Measurements from ENCODE around the gene VAMP3.
"Not testable (repeated sequence)": the region's sequence is repeated elsewhere in the genome, so short reads cannot be mapped to it uniquely, and the experiment has no call there.

VAMP3 gene

GRCh38 chr1:7781501-7781900 lies 10.4 kb downstream of the VAMP3 start:
- peak overlapping the region; percentile 67 for H3K27ac ChIP-seq (ENCODE audit: low read depth, low read length)
- H3K4me3 ChIP-seq (ENCODE audit: low read depth in 1 of 5, low read length in 5 of 5) = no peak overlapping the region
- H3K36me3 ChIP-seq (ENCODE audit: control insufficient read depth in 5 of 5, insufficient read depth in 5 of 5, low read length in 5 of 5) = peaks cover 22 to 55% (median 46%) of the 10 kb centered on the region in 5 donors

DNA sequence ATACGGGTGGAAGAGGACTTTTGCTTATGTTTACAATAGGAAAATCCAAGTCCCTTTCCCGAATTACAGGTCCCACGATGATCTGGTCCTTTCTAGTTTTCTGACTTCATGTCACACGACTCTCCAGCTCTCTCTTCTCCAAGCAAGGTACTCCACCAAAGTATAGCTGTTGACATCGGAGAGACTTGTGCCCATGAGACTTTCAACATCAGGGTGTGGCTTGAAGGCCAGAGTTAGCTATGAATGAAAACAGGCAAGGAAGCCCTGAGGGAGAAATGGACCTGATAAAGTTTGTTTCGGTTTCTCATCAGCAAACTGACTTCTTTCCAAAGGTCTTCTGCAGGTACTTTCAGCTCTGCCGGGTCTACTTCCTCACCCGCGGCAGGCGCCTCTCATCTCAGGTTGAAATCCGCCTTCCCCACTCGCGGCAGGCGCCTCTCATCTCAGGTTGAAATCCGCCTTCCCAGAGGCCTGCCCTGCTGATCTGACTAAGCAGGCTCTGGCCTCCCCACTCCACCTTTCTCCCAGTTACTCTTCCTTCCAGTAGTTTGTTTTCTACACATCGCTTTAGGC lies 10.9 kb downstream of the VAMP3 start:
- Histone ChIP-seq H3K27ac (ENCODE audit: low read depth, low read length) (peak overlapping the region; percentile 67), H3K4me1 (ENCODE audit: control insufficient read depth in 5 of 5, insufficient read depth in 5 of 5, low read length in 5 of 5) (peaks cover 3 to 38% (median 36%) of the 10 kb centered on the region in 5 donors), H3K9ac (ENCODE audit: low read length in 5 of 5) (no peak overlapping the region), H3K36me3 (ENCODE audit: control insufficient read depth in 5 of 5, insufficient read depth in 5 of 5, low read length in 5 of 5) (peaks cover 28 to 55% (median 48%) of the 10 kb centered on the region in 5 donors), H3K27me3 (ENCODE audit: control insufficient read depth in 5 of 5, insufficient read depth in 4 of 5, low read length in 5 of 5) (no peaks in the 10 kb centered on the region), H3K4me3 (ENCODE audit: low read depth in 1 of 5, low read length in 5 of 5) (no peak overlapping the region), H3K9me3 (ENCODE audit: control insufficient read depth in 5 of 5, low read length in 5 of 5) (no peaks in the 10 kb centered on the region)

More at GRCh38 chr1:7781501-7781900, 10.4 kb downstream of the VAMP3 start:
- Histone ChIP-seq H3K4me1 (ENCODE audit: control insufficient read depth in 5 of 5, insufficient read depth in 5 of 5, low read length in 5 of 5) (peaks cover 3 to 34% (median 31%) of the 10 kb centered on the region in 5 donors), H3K9ac (ENCODE audit: low read length in 5 of 5) (no peak overlapping the region), H3K27me3 (ENCODE audit: control insufficient read depth in 5 of 5, insufficient read depth in 4 of 5, low read length in 5 of 5) (no peaks in the 10 kb centered on the region), H3K9me3 (ENCODE audit: control insufficient read depth in 5 of 5, low read length in 5 of 5) (no peaks in the 10 kb centered on the region)

DNA sequence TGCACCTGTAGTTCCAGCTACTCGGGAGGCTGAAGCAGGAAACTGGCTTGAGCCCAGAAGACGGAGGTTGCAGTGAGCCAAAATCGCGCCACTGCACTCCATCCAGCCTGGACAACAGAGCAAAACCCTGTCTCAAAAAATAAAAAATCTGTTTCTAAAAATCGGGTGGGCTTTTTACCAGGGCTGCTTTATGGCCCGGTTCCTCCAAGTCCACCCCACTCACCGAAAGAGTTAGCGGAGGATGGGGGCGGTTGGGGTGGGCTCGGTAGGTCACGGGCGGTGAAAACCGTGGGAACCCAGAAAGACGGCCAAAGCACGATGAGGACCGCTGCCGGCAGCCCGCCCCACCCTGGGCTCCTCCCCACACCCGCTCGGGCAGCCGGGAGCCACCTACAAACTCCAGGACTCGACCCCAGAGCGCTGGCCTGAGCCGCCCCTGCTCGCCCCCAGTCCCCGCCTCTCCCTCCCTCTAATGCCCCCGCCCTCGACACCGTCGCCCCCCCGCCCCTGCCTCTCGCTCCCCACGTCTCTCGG lies 12.1 kb downstream of the VAMP3 start:
- Histone ChIP-seq H3K27me3 (ENCODE audit: control insufficient read depth in 5 of 5, insufficient read depth in 4 of 5, low read length in 5 of 5) (no peaks in the 10 kb centered on the region), H3K36me3 (ENCODE audit: control insufficient read depth in 5 of 5, insufficient read depth in 5 of 5, low read length in 5 of 5) (peaks cover 29 to 54% (median 44%) of the 10 kb centered on the region in 5 donors), H3K4me1 (ENCODE audit: control insufficient read depth in 5 of 5, insufficient read depth in 5 of 5, low read length in 5 of 5) (peaks cover 3 to 46% (median 40%) of the 10 kb centered on the region in 5 donors), H3K9me3 (ENCODE audit: control insufficient read depth in 5 of 5, low read length in 5 of 5) (no peaks in the 10 kb centered on the region), H3K4me3 (ENCODE audit: low read depth in 1 of 5, low read length in 5 of 5) (peak overlapping the region; percentile 36 to 69 (median 63)), H3K9ac (ENCODE audit: low read length in 5 of 5) (peak overlapping the region in 2 of 5 donors; percentile 55 to 73), H3K27ac (ENCODE audit: low read depth, low read length) (peak overlapping the region; percentile 67)

- no peaks in the 10 kb centered on the region for H3K27me3 ChIP-seq (ENCODE audit: control insufficient read depth in 5 of 5, insufficient read depth in 4 of 5, low read length in 5 of 5)
- peaks cover 31 to 50% (median 42%) of the 10 kb centered on the region in 5 donors for H3K36me3 ChIP-seq (ENCODE audit: control insufficient read depth in 5 of 5, insufficient read depth in 5 of 5, low read length in 5 of 5)
- peaks cover 3 to 47% (median 40%) of the 10 kb centered on the region in 5 donors for H3K4me1 ChIP-seq (ENCODE audit: control insufficient read depth in 5 of 5, insufficient read depth in 5 of 5, low read length in 5 of 5)
- H3K9ac ChIP-seq (ENCODE audit: low read length in 5 of 5) = peak within 1 kb of the TSS in 4 of 5 donors; percentile 58 to 83 (median 73)
- peak within 1 kb of the TSS; percentile 67 for H3K27ac ChIP-seq (ENCODE audit: low read depth, low read length)
- peak within 1 kb of the TSS; percentile 72 to 85 (median 80) for H3K4me3 ChIP-seq (ENCODE audit: low read depth in 1 of 5, low read length in 5 of 5)
- no peaks in the 10 kb centered on the region for H3K9me3 ChIP-seq (ENCODE audit: control insufficient read depth in 5 of 5, low read length in 5 of 5)
These were observed 12.9 kb downstream of the VAMP3 start, which contains the start of gene PER3 for GRCh38 chr1:7783826-7784491. Gene PER3 (plus strand): TSS chr1:7784291. CDS start chr1:7784878, 587 bp downstream.

- peak overlapping the region; percentile 50 for H3K27ac ChIP-seq (ENCODE audit: low read depth, low read length)
- peaks cover 32 to 50% (median 42%) of the 10 kb centered on the region in 5 donors for H3K36me3 ChIP-seq (ENCODE audit: control insufficient read depth in 5 of 5, insufficient read depth in 5 of 5, low read length in 5 of 5)
- H3K9ac ChIP-seq (ENCODE audit: low read length in 5 of 5) = peak overlapping the region in 4 of 5 donors; percentile 58 to 83 (median 73)
- H3K9me3 ChIP-seq (ENCODE audit: control insufficient read depth in 5 of 5, low read length in 5 of 5) = no peaks in the 10 kb centered on the region
- peaks cover 3 to 51% (median 40%) of the 10 kb centered on the region in 5 donors for H3K4me1 ChIP-seq (ENCODE audit: control insufficient read depth in 5 of 5, insufficient read depth in 5 of 5, low read length in 5 of 5)
- no peaks in the 10 kb centered on the region for H3K27me3 ChIP-seq (ENCODE audit: control insufficient read depth in 5 of 5, insufficient read depth in 4 of 5, low read length in 5 of 5)
- H3K4me3 ChIP-seq (ENCODE audit: low read depth in 1 of 5, low read length in 5 of 5) = peak overlapping the region; percentile 72 to 85 (median 80)
These were observed 13.5 kb downstream of the VAMP3 start for GRCh38 chr1:7784492-7785071.

- no peaks in the 10 kb centered on the region for H3K27me3 ChIP-seq (ENCODE audit: control insufficient read depth in 5 of 5, insufficient read depth in 4 of 5, low read length in 5 of 5)
- H3K9me3 ChIP-seq (ENCODE audit: control insufficient read depth in 5 of 5, low read length in 5 of 5) = no peaks in the 10 kb centered on the region
- H3K4me1 ChIP-seq (ENCODE audit: control insufficient read depth in 5 of 5, insufficient read depth in 5 of 5, low read length in 5 of 5) = peaks cover 3 to 51% (median 40%) of the 10 kb centered on the region in 5 donors
- H3K9ac ChIP-seq (ENCODE audit: low read length in 5 of 5) = peak overlapping the region in 4 of 5 donors; percentile 58 to 83 (median 73)
- H3K4me3 ChIP-seq (ENCODE audit: low read depth in 1 of 5, low read length in 5 of 5) = peak overlapping the region; percentile 72 to 85 (median 80)
- H3K36me3 ChIP-seq (ENCODE audit: control insufficient read depth in 5 of 5, insufficient read depth in 5 of 5, low read length in 5 of 5) = peaks cover 33 to 50% (median 45%) of the 10 kb centered on the region in 5 donors
- H3K27ac ChIP-seq (ENCODE audit: low read depth, low read length) = peak overlapping the region; percentile 50
These were observed 14.0 kb downstream of the VAMP3 start for GRCh38 chr1:7785108-7785507.

DNA sequence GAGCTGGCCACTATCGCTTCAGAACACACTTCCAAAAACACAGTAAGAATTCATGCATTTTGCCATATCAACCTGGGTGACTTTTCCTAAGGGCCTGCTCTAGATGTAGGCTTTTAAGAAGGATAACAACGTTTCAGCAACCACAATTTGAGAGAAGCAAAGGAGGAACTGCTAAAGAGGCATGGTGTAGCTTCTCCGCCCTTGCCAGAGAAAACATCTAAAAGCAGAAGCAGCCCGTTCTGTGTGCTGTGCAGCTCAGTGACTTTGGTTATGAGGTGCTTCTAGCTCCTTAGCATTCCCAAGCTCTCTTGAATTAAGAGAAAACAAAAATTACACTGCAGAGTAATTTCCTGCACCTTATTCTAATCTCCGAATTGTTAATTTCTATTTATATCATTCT lies 15.7 kb downstream of the VAMP3 start:
- Histone ChIP-seq H3K27me3 (ENCODE audit: control insufficient read depth in 5 of 5, insufficient read depth in 4 of 5, low read length in 5 of 5) (no peaks in the 10 kb centered on the region), H3K27ac (ENCODE audit: low read depth, low read length) (no peak overlapping the region), H3K4me1 (ENCODE audit: control insufficient read depth in 5 of 5, insufficient read depth in 5 of 5, low read length in 5 of 5) (peaks cover 3 to 50% (median 40%) of the 10 kb centered on the region in 5 donors), H3K9me3 (ENCODE audit: control insufficient read depth in 5 of 5, low read length in 5 of 5) (peaks cover 0 to 5% (median 2%) of the 10 kb centered on the region in 5 donors), H3K4me3 (ENCODE audit: low read depth in 1 of 5, low read length in 5 of 5) (no peak overlapping the region), H3K36me3 (ENCODE audit: control insufficient read depth in 5 of 5, insufficient read depth in 5 of 5, low read length in 5 of 5) (peaks cover 36 to 53% (median 47%) of the 10 kb centered on the region in 5 donors), H3K9ac (ENCODE audit: low read length in 5 of 5) (peak overlapping the region in 1 of 5 donors; percentile 10)

DNA sequence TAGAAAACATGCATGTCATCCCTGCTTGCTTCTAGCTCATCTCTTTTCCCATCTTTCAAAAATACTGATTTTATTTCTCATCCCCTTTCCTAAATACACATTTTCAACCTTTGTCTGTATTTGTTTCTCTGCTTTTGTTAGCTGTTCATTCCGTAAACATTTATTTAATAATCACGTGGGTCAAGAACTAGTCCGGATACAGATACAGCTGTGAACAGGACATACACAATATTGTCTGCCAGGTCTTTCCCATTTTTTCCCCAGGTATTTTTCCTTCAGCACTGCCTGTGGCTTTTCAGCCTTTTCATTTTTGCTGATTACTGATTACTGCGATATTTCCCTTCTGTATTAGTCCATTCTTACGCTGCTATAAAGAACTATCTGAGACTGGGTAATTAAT lies 18.7 kb downstream of the VAMP3 start:
- no peak overlapping the region for H3K27ac ChIP-seq (ENCODE audit: low read depth, low read length)
- no peaks in the 10 kb centered on the region for H3K27me3 ChIP-seq (ENCODE audit: control insufficient read depth in 5 of 5, insufficient read depth in 4 of 5, low read length in 5 of 5)
- peaks cover 0 to 5% (median 2%) of the 10 kb centered on the region in 5 donors for H3K9me3 ChIP-seq (ENCODE audit: control insufficient read depth in 5 of 5, low read length in 5 of 5)
- H3K4me1 ChIP-seq (ENCODE audit: control insufficient read depth in 5 of 5, insufficient read depth in 5 of 5, low read length in 5 of 5) = peaks cover 3 to 33% (median 22%) of the 10 kb centered on the region in 5 donors
- H3K36me3 ChIP-seq (ENCODE audit: control insufficient read depth in 5 of 5, insufficient read depth in 5 of 5, low read length in 5 of 5) = peaks cover 56 to 77% (median 71%) of the 10 kb centered on the region in 5 donors
- no peak overlapping the region for H3K4me3 ChIP-seq (ENCODE audit: low read depth in 1 of 5, low read length in 5 of 5)
- H3K9ac ChIP-seq (ENCODE audit: low read length in 5 of 5) = no peak overlapping the region

DNA sequence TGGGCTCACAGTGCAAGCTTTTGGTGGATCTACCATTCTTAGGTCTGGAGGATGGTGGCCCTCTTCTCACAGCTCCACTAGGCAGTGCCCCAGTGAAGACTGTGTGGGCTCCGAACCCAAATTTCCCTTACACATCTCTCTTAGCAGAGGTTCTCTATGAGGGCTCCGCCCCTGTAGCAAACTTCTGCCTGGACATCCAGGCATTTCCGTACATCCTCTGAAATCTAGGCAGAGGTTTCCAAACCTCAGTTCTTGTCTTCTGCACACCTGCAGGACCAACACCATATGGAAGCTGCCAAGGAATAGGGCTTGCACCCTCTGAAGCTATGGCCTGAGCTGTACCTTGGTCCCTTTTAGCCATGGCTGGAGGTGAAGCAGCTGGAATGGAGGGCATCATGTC lies 19.9 kb downstream of the VAMP3 start:
- H3K9ac ChIP-seq (ENCODE audit: low read length in 5 of 5); H3K27ac ChIP-seq (ENCODE audit: low read depth, low read length); H3K9me3 ChIP-seq (ENCODE audit: control insufficient read depth in 5 of 5, low read length in 5 of 5); H3K27me3 ChIP-seq (ENCODE audit: control insufficient read depth in 5 of 5, insufficient read depth in 4 of 5, low read length in 5 of 5); H3K4me3 ChIP-seq (ENCODE audit: low read depth in 1 of 5, low read length in 5 of 5): not testable (repeated sequence)
- Histone ChIP-seq H3K4me1 (ENCODE audit: control insufficient read depth in 5 of 5, insufficient read depth in 5 of 5, low read length in 5 of 5) (peaks cover 0 to 23% (median 14%) of the 10 kb centered on the region in 5 donors), H3K36me3 (ENCODE audit: control insufficient read depth in 5 of 5, insufficient read depth in 5 of 5, low read length in 5 of 5) (peaks cover 59 to 87% (median 78%) of the 10 kb centered on the region in 5 donors)

Measured in subcutaneous abdominal adipose tissue (tissue), 5 donors.